ENCODE results near the gene OLR1.

DNA sequence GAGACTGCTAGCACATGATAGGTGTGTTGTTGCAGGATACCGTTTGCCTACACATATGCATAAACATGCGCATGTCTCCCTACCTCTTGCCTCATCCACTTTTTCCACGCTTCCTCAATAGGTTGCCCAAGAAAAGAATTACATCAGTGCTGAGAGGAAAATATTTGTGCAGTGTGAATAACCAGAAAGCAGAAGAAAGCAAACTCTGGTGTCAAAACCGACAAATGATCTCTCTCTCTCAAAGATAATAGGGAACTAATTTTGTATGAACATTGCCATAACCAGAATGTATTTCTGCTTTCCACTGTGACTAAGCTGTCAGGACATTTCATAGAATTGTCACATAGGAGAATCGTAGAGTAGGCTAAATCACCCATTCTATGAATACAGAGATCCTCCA is 43.2 kb downstream of the OLR1 start:
- TF ChIP-seq CTCF (IDR thresholded peaks at IDR 0.05): no peak
- no peak for TF ChIP-seq EZH2 (IDR thresholded peaks at IDR 0.05; ENCODE audit: borderline replicate concordance, insufficient read depth, low read depth, low read length, poor library complexity, severe bottlenecking)
